Glomerular endothelial cell (primary cell): ENCODE results near the gene SV2A. TPM values are rescaled to one million over a fixed set of nuclear protein-coding genes. Genes with fewer than 3 reads are reported as not detected.

Experiments
- DNase-seq: peaks from one replicate; pipeline ENCODE4 v3.0.0-alpha.2; 2011; ENCODE audit warnings: low read depth, low spot score; ENCODE audit errors: extremely low read depth
- total RNA-seq: library from RNA; depleted of rRNA; stranded (reverse); fragments of >200 nt; gene quantifications from 2 replicates; pipeline ENCODE4 v1.2.3, GENCODE V29; 2015

The SV2A gene
- total RNA-seq, 1 donor from 2014 or later = 2.6 TPM

DNA sequence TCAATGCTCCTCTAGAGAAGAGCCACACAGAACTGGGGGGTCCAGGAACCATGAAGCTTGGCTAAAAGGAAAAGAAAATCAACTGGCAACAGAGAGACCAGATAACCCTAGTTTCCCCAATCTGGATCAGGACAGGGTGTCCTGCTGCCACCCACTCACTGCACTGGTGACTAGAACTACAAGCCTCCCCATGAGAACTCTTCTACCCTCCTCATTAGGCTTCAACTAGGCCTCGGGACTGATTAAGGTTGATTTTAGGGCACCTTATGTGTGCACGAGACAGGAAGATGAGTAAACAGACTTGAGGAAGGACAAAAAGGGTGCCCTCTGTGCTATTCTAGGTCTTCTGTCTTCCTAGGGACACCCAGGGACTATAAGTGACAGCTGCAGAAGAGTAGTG, 12.2 kb upstream of the SV2A start:
- DNase-seq = no peak

- no peak for DNase-seq
Measured at GRCh38 chr1:149928401-149928724, 10.7 kb upstream of the SV2A start.

GRCh38 chr1:149927563-149928400, 10.1 kb upstream of the SV2A start, which contains the start of gene SF3B4:
Gene SF3B4 (minus strand): TSS chr1:149927803. CDS start chr1:149927759, 44 bp downstream.
- DNase-seq = no peak

GRCh38 chr1:149927056-149927562, 9.5 kb upstream of the SV2A start:
- no peak for DNase-seq

DNA sequence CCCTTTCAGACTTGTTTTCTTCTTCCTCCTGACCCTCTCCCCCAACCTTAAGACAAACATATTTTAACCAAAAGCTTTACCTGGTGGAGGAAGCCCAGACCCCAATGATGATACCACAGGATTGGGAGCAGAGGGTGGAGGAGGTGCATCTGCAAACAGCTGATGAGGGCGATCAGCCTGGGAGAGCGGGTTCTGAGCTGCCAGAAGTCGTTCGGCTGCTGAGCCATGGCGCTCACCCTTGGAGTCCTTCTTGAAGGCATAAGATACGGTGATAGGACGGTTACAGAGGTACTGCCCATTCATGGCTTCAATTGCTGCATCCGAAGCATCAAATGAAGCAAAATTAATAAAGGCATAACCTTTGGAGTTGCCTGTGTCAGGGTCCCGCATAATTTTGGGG, 8.7 kb upstream of the SV2A start:
- DNase-seq = no peak

DNA sequence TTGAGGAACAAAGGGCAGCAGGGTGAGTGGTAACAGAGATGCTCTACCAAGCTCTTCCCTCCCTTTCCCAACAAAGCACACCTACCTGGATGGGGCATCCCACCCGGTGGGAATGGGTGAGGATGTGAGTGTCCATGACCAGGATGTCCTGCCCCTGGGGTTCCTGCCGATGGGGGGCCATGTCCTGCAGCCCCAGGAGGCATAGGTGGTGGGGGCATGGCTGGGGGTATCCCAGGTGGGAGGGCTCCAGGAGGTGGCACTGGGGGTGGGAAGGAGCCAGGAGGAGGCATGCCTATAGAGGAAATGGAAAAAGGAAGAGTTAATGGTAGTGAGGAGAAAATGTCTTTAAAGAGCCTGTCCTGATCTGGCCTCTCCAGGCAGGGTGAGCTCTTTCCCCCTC, 8.1 kb upstream of the SV2A start:
- DNase-seq = no peak

- no peak for DNase-seq
Measured at GRCh38 chr1:149925345-149925744, 7.7 kb upstream of the SV2A start.

- no peak for DNase-seq
Measured at GRCh38 chr1:149923626-149924025, 6.0 kb upstream of the SV2A start.

- DNase-seq = no peak
Measured at GRCh38 chr1:149916898-149917252, 769 bp downstream of the SV2A start.

GRCh38 chr1:149916193-149916897, 1.3 kb downstream of the SV2A start:
- DNase-seq = no peak

- no peak for DNase-seq
Measured at GRCh38 chr1:149915429-149916192, 2.0 kb downstream of the SV2A start.

DNA sequence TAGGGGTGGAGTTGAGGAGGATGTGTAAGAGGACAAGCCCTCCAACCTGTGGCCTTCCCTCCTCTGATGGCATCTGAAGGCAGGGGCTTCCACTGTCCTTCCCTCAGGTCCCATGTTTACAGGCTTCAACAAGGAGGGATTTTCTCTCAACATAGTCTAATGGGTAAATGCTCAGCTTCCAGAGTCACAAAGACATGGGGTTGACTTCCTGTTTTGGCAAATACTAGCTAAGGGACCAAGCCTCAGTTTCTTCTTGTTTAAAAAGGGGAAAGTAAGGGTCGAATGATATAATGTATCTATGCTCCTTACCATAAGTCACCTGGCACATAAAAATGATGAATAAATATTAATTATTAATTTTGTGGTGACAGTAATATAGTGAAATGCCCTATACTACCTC, 3.1 kb downstream of the SV2A start:
- DNase-seq = no peak

GRCh38 chr1:149906570-149907075, 11.0 kb downstream of the SV2A start:
- DNase-seq = no peak

GRCh38 chr1:149903836-149904491, 13.7 kb downstream of the SV2A start:
- DNase-seq = no peak

DNA sequence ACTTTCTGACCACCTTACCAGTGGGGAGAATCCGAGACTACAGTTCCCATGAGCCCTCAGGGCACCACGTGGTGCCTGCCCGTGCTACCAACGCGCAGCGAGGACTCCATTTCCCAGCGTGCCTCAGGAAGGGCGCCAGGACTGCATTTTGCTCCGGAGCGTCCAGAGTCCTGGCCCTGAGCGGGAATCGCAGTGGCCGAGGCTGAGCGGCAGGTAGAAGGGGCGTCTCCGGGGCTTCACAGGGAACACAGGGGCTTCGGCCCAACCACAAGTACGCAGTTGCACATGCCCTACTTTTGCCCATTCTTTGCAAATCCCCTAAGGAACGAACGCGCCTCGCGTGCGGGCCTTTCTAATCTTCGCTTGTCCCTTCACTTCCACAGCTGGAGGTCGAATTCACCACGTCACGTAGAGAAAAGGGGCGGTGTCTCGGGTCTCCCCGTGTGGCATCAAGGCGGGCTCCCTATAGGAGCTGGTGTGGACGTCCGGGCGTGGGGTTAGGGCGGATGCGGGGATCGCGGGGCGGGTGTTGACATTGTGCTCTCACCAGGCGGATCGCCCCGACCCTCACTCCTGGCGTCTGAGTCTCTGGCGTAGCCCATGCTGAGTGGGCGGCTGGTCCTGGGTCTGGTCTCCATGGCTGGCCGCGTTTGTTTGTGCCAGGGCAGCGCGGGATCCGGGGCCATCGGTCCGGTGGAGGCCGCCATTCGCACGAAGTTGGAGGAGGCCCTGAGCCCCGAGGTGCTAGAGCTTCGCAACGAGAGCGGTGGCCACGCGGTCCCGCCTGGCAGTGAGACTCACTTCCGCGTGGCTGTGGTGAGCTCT, 18.0 kb downstream of the SV2A start, which contains the start of gene BOLA1:
TSS of gene BOLA1 (plus strand) at position 109 of the 825 bp plus-strand sequence. CDS start at position 601, 492 bp downstream.
- peak; percentile 64 for DNase-seq

GRCh38 chr1:149896575-149896974, 21.1 kb downstream of the SV2A start:
- DNase-seq = no peak

- no peak for DNase-seq
Measured at GRCh38 chr1:149888999-149889289, 28.7 kb downstream of the SV2A start.

- peak; percentile 62 for DNase-seq
Measured at GRCh38 chr1:149888247-149888998, 29.2 kb downstream of the SV2A start.
